ENCODE data around the gene BTLA.

Gene BTLA

DNA sequence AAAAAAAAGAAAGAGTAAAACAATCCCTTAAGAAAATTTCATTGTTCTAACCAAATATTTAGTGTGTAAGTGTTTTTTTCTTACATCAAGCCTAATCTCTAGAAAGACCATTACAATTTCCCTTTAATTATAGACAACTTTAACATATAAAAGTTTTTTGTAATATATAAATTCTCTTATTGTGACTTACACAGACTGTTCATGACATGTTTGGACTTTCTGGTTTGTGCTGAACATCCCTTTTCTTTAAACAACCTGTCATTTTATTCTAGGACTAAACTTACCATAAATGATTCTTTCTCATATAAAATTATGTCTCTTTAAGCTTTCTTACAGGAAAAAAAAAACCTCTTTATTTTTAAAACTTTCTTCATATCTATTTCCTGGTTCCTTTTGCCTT lies 13.0 kb upstream of the BTLA start:
- H2AFZ ChIP-seq (ENCODE audit: low read depth) = no peak overlapping the region
- H3K4me3 ChIP-seq (IDR thresholded peaks at IDR 0.05; ENCODE audit: insufficient read depth, low read depth, low read length) = no peak overlapping the region

DNA sequence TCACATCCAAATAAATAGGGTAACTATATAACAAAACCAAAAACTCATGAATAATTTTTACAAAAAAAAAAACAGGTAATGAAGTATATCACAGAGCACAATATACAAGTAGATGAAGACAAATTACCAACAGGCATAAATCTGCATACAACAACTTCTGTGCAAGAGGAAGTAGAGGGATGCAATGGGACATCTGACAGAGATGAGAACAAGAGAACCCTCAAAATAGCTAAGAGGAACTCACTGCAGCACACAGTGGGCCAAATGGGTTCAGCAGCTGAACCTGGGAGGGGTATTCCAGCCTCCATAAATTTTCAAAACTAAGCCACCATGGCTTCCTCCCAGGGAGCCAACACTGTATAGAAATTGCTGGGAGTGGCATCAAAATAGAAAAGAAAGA lies 9.6 kb upstream of the BTLA start:
- Histone ChIP-seq H3K27ac (no peak overlapping the region), H3K27me3 (ENCODE audit: insufficient read depth, low read depth) (no peaks in the 10 kb centered on the region), H3K4me1 (ENCODE audit: low read depth, poor library complexity, severe bottlenecking) (peaks cover 10% of the 10 kb centered on the region), H3K4me3 (IDR thresholded peaks at IDR 0.05; ENCODE audit: insufficient read depth, low read depth, low read length) (no peak overlapping the region), H4K20me1 (ENCODE audit: insufficient read depth) (no peaks in the 10 kb centered on the region), H3K4me2 (no peak overlapping the region), H3K79me2 (ENCODE audit: insufficient read depth, low read depth) (no peaks in the 10 kb centered on the region), H3K36me3 (ENCODE audit: insufficient read depth) (no peaks in the 10 kb centered on the region), H3K9ac (no peak overlapping the region), H2AFZ (ENCODE audit: low read depth) (no peak overlapping the region)
- TF ChIP-seq, protein P1, sequence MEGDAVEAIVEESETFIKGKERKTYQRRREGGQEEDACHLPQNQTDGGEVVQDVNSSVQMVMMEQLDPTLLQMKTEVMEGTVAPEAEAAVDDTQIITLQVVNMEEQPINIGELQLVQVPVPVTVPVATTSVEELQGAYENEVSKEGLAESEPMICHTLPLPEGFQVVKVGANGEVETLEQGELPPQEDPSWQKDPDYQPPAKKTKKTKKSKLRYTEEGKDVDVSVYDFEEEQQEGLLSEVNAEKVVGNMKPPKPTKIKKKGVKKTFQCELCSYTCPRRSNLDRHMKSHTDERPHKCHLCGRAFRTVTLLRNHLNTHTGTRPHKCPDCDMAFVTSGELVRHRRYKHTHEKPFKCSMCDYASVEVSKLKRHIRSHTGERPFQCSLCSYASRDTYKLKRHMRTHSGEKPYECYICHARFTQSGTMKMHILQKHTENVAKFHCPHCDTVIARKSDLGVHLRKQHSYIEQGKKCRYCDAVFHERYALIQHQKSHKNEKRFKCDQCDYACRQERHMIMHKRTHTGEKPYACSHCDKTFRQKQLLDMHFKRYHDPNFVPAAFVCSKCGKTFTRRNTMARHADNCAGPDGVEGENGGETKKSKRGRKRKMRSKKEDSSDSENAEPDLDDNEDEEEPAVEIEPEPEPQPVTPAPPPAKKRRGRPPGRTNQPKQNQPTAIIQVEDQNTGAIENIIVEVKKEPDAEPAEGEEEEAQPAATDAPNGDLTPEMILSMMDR (conservative IDR thresholded peaks at IDR 0.05; ENCODE audit: low read depth, low read length) = no peak

More for the DNA sequence above, 13.0 kb upstream of the BTLA start:
- Histone ChIP-seq H3K9ac (no peak overlapping the region), H3K4me1 (ENCODE audit: low read depth, poor library complexity, severe bottlenecking) (peaks cover 33% of the 10 kb centered on the region), H3K36me3 (ENCODE audit: insufficient read depth) (no peaks in the 10 kb centered on the region), H3K27ac (no peak overlapping the region), H3K4me2 (no peak overlapping the region), H3K27me3 (ENCODE audit: insufficient read depth, low read depth) (no peaks in the 10 kb centered on the region), H3K79me2 (ENCODE audit: insufficient read depth, low read depth) (no peaks in the 10 kb centered on the region), H4K20me1 (ENCODE audit: insufficient read depth) (no peaks in the 10 kb centered on the region)
- TF ChIP-seq, protein P1 (conservative IDR thresholded peaks at IDR 0.05; ENCODE audit: low read depth, low read length) = no peak

DNA sequence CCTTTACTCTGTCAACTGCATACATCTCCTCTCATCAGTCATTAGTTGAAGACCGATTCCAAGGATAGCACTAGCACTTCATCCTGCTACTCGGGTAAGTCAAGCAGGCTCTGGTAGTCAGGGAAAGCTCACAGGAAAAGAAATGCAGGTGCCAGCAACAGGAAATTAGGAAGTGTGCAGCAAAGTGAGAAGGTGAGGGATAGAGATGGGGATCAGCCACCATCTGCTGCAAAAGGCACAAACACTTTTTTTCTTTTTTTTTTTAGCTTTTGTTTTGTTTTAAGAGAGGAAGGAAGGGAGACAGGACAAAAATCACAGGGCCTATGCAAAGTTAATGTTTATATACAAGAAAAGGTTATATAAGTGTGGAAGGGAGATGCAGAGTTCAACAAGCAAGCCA lies 9.0 kb upstream of the BTLA start:
- TF ChIP-seq, protein P1 (conservative IDR thresholded peaks at IDR 0.05; ENCODE audit: low read depth, low read length) = no peak
- no peaks in the 10 kb centered on the region for H3K36me3 ChIP-seq (ENCODE audit: insufficient read depth)
- no peaks in the 10 kb centered on the region for H4K20me1 ChIP-seq (ENCODE audit: insufficient read depth)
- H3K27me3 ChIP-seq (ENCODE audit: insufficient read depth, low read depth) = no peaks in the 10 kb centered on the region
- H2AFZ ChIP-seq (ENCODE audit: low read depth) = no peak overlapping the region
- no peak overlapping the region for H3K4me3 ChIP-seq (IDR thresholded peaks at IDR 0.05; ENCODE audit: insufficient read depth, low read depth, low read length)
- no peak overlapping the region for H3K4me2 ChIP-seq
- no peak overlapping the region for H3K9ac ChIP-seq
- no peaks in the 10 kb centered on the region for H3K79me2 ChIP-seq (ENCODE audit: insufficient read depth, low read depth)
- no peak overlapping the region for H3K27ac ChIP-seq
- peaks cover 4% of the 10 kb centered on the region for H3K4me1 ChIP-seq (ENCODE audit: low read depth, poor library complexity, severe bottlenecking)

DNA sequence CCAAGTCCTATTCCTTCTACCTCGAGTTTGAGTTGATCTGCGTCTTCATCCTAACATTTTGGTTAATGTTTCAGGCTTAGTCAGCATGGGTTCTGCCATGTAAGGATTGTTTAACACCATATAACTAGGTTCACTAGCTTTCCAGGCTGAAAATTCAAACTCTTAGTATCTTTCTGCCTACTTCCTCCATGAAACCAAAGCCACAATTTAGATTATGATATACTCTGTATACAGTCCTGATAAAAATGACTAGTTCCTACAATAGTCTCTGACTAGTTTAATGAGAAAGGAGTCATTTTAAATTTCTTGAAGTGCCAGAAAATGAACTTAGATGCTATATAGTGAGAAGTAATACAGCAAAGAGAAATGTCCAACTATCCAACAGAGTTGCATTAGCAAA lies 6.6 kb upstream of the BTLA start:
- H2AFZ ChIP-seq (ENCODE audit: low read depth) = no peak overlapping the region
- H4K20me1 ChIP-seq (ENCODE audit: insufficient read depth) = no peaks in the 10 kb centered on the region
- H3K27me3 ChIP-seq (ENCODE audit: insufficient read depth, low read depth) = no peaks in the 10 kb centered on the region
- H3K4me1 ChIP-seq (ENCODE audit: low read depth, poor library complexity, severe bottlenecking) = no peaks in the 10 kb centered on the region
- H3K9ac ChIP-seq = no peak overlapping the region
- no peak overlapping the region for H3K4me2 ChIP-seq
- H3K27ac ChIP-seq = no peak overlapping the region
- no peak overlapping the region for H3K4me3 ChIP-seq (IDR thresholded peaks at IDR 0.05; ENCODE audit: insufficient read depth, low read depth, low read length)
- TF ChIP-seq, protein P1 (conservative IDR thresholded peaks at IDR 0.05; ENCODE audit: low read depth, low read length) = no peak
- no peaks in the 10 kb centered on the region for H3K36me3 ChIP-seq (ENCODE audit: insufficient read depth)
- no peaks in the 10 kb centered on the region for H3K79me2 ChIP-seq (ENCODE audit: insufficient read depth, low read depth)
